Fibroblast of lung (primary cell): ENCODE measurements around the gene MAN1A1. TPM values are rescaled to one million over a fixed set of nuclear protein-coding genes. Genes with fewer than 3 reads are reported as not detected.

ENCODE experiments used
- DNase-seq, 2 donors: peaks; one replicate each; pipeline versions ENCODE4 v3.0.0 to v3.0.0-alpha.2; 2010; ENCODE audit warnings: low read depth in 2 of 2
- H2AFZ ChIP-seq: 2 replicates; pipeline ENCODE4 v1.5.1; 2012; ENCODE audit warnings: low read length, control low read depth, inconsistent platforms
- H3K27ac ChIP-seq: 2 replicates; pipeline ENCODE4 v1.5.1; 2011; ENCODE audit warnings: low read length, control low read depth; ENCODE audit not compliant: insufficient read depth
- H3K27me3 ChIP-seq: 2 replicates; pipeline ENCODE4 v1.5.1; 2011; ENCODE audit warnings: mild to moderate bottlenecking, low read length; ENCODE audit not compliant: control insufficient read depth, insufficient read depth
- H3K36me3 ChIP-seq: 2 replicates; pipeline ENCODE4 v1.5.1; 2011; ENCODE audit warnings: low read length; ENCODE audit not compliant: control insufficient read depth, insufficient read depth
- H3K4me1 ChIP-seq: 2 replicates; pipeline ENCODE4 v1.5.1; 2011; ENCODE audit warnings: low read length; ENCODE audit not compliant: control insufficient read depth, insufficient read depth; ENCODE audit errors: extremely low read depth
- H3K4me2 ChIP-seq: 2 replicates; pipeline ENCODE4 v1.5.1; 2011; ENCODE audit warnings: low read length, control low read depth; ENCODE audit not compliant: insufficient read depth; ENCODE audit errors: extremely low read depth
- H3K4me3 ChIP-seq, 4 experiments: fragments of 200-600 bp in 1 of 4; sonication (generic) in 1 of 4; replicated peaks in 1 of 4; 2 replicates each; pipeline ENCODE4 v1.5.1; 2011 to 2016; ENCODE audit warnings: low read length in 4 of 4, low read depth in 3 of 4, mild to moderate bottlenecking in 3 of 4, control low read depth in 2 of 4, inconsistent platforms in 1 of 4, mixed read lengths in 1 of 4; ENCODE audit not compliant: insufficient read depth in 1 of 4; ENCODE audit errors: control extremely low read depth in 1 of 4
- H3K79me2 ChIP-seq: 2 replicates; pipeline ENCODE4 v1.5.1; 2012; ENCODE audit warnings: mild to moderate bottlenecking, low read length, inconsistent platforms; ENCODE audit not compliant: control insufficient read depth, insufficient read depth
- H3K9ac ChIP-seq: 2 replicates; pipeline ENCODE4 v1.5.1; 2011; ENCODE audit warnings: mild to moderate bottlenecking, low read length, control low read depth; ENCODE audit not compliant: insufficient read depth
- H3K9me3 ChIP-seq: 2 replicates; pipeline ENCODE4 v1.5.1; 2012; ENCODE audit warnings: low read depth, low read length; ENCODE audit not compliant: control insufficient read depth, insufficient read depth
- H4K20me1 ChIP-seq: 2 replicates; pipeline ENCODE4 v1.5.1; 2011; ENCODE audit warnings: low read length; ENCODE audit not compliant: control insufficient read depth, insufficient read depth; ENCODE audit errors: extremely low read depth
- EZH2 ChIP-seq: IDR thresholded peaks from 2 replicates; pipeline ENCODE4 v1.5.1; 2012; ENCODE audit warnings: low read length, control low read depth, mild to moderate bottlenecking; ENCODE audit errors: missing control alignments
- polyA plus RNA-seq, 2 donors: library from polyadenylated mRNA; depleted of rRNA in 1 of 2; stranded (reverse) in 1 of 2; unstranded in 1 of 2; fragments of >200 nt; gene quantifications; 2 replicates each; pipeline ENCODE4 v1.2.1, GENCODE V29; 2011 to 2012; ENCODE audit warnings: missing spikeins in 1 of 2
- total RNA-seq: library from RNA; depleted of rRNA; stranded (reverse); fragments of >200 nt; gene quantifications from 2 replicates; pipeline ENCODE4 v1.2.1, GENCODE V29; 2014
- TF ChIP-seq, protein P1 (sequence below), 2 donors: IDR thresholded peaks in 1 of 2; conservative IDR thresholded peaks in 1 of 2; 1 replicate in 1 of 2; 2 replicates in 1 of 2; pipeline ENCODE4 v1.5.1; 2011 to 2012; ENCODE audit warnings: low read length in 2 of 2, control low read depth in 1 of 2, inconsistent platforms in 1 of 2, low read depth in 1 of 2, mild to moderate bottlenecking in 1 of 2

Gene MAN1A1
- total and polyA plus RNA-seq, 2 donors (not counting 1 experiment from before 2014, with no cell fraction given) = 39.5 to 120 TPM

DNA sequence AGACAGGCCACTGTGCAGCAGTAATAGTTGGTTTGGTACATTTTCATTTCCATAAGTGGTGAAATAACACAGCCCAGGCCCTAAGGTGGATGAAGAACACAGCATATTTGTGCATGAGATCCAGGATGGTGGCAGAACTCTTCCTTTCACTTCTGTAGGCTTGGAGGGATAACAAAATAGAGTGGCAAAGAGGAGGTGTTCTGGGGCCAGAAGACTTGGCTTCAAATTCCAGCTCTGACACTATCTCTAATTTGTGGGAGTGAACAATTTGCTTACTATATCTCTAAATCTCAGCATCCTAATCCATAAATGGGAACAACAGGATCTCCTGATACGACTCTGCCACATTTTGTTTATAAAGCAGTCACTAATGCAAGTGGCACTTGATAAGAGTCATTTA, 159.4 kb downstream of the MAN1A1 start:
- peaks cover 2% of the 10 kb centered on the region for H3K36me3 ChIP-seq
- DNase-seq = no peak
- H3K27me3 ChIP-seq = no peaks in the 10 kb centered on the region

DNA sequence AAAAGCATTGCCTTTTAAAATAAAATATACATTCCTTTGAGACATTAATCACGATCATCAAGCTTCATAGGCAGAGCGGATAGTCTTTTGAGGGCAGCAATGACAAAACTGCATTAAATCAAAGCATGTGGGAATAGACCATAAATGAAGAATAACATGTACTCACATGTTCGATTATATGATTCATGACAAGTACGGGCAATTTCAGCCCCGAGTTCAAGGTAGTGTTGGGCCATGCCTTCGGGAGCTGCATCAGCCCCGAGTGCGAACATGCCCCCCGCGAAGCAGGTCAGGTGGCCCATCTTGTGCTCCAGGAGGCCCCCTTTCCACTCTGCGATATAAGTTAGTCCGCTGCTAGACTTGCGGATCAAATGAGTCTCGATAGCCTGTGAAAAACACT, 160.1 kb downstream of the MAN1A1 start:
- no peak overlapping the region for H3K9ac ChIP-seq

More for the DNA sequence above, 159.4 kb downstream of the MAN1A1 start:
- Histone ChIP-seq H3K4me1 (no peaks in the 10 kb centered on the region), H3K9me3 (no peaks in the 10 kb centered on the region), H3K4me2 (no peak overlapping the region), H3K27ac (no peak overlapping the region), H4K20me1 (no peaks in the 10 kb centered on the region), H3K4me3 (no peak overlapping the region), H3K9ac (no peak overlapping the region), H2AFZ (no peak overlapping the region), H3K79me2 (no peaks in the 10 kb centered on the region)
- TF ChIP-seq, protein P1, sequence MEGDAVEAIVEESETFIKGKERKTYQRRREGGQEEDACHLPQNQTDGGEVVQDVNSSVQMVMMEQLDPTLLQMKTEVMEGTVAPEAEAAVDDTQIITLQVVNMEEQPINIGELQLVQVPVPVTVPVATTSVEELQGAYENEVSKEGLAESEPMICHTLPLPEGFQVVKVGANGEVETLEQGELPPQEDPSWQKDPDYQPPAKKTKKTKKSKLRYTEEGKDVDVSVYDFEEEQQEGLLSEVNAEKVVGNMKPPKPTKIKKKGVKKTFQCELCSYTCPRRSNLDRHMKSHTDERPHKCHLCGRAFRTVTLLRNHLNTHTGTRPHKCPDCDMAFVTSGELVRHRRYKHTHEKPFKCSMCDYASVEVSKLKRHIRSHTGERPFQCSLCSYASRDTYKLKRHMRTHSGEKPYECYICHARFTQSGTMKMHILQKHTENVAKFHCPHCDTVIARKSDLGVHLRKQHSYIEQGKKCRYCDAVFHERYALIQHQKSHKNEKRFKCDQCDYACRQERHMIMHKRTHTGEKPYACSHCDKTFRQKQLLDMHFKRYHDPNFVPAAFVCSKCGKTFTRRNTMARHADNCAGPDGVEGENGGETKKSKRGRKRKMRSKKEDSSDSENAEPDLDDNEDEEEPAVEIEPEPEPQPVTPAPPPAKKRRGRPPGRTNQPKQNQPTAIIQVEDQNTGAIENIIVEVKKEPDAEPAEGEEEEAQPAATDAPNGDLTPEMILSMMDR (conservative IDR thresholded peaks at IDR 0.05 in 1 of 2, IDR thresholded peaks at IDR 0.05 in 1 of 2; ENCODE audit: low read depth in 1 of 2, low read length in 2 of 2) = no peak
- no peak for TF ChIP-seq EZH2

DNA sequence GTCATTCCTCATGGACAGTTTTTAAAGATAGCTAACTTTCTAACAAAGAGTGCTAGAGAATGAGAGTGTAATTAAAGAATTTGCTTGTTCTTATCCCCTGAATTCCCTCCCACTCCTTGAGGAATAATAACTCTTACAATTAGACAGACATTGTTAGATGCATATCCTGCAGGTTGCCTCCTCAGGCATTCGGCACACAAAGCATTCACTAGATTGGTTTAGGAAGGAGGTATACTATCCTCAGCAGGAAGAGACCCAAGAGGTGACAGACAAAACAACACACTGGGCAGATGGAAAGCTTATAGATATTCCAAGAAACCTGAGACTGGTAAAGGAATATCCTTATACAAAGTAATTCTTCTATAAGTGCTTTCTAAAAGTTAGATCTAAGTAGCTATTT, 162.0 kb downstream of the MAN1A1 start:
- Histone ChIP-seq H3K36me3 (no peaks in the 10 kb centered on the region), H2AFZ (no peak overlapping the region), H3K79me2 (no peaks in the 10 kb centered on the region), H3K27me3 (no peaks in the 10 kb centered on the region), H3K27ac (no peak overlapping the region), H4K20me1 (no peaks in the 10 kb centered on the region), H3K9ac (no peak overlapping the region), H3K4me2 (no peak overlapping the region), H3K9me3 (no peaks in the 10 kb centered on the region), H3K4me3 (no peak overlapping the region), H3K4me1 (no peaks in the 10 kb centered on the region)
- DNase-seq = no peak
- no peak for TF ChIP-seq EZH2
- TF ChIP-seq, protein P1 (conservative IDR thresholded peaks at IDR 0.05 in 1 of 2, IDR thresholded peaks at IDR 0.05 in 1 of 2; ENCODE audit: low read depth in 1 of 2, low read length in 2 of 2) = no peak

More for the DNA sequence above, 160.1 kb downstream of the MAN1A1 start:
- Histone ChIP-seq H3K36me3 (peaks cover 2% of the 10 kb centered on the region), H3K4me1 (no peaks in the 10 kb centered on the region), H3K79me2 (no peaks in the 10 kb centered on the region), H3K27me3 (no peaks in the 10 kb centered on the region), H3K4me3 (no peak overlapping the region), H4K20me1 (no peaks in the 10 kb centered on the region), H2AFZ (no peak overlapping the region), H3K27ac (no peak overlapping the region), H3K9me3 (no peaks in the 10 kb centered on the region), H3K4me2 (no peak overlapping the region)
- TF ChIP-seq EZH2 = no peak
- TF ChIP-seq, protein P1 (conservative IDR thresholded peaks at IDR 0.05 in 1 of 2, IDR thresholded peaks at IDR 0.05 in 1 of 2; ENCODE audit: low read depth in 1 of 2, low read length in 2 of 2) = no peak
- DNase-seq = no peak
